HG03196 (cell line): ENCODE measurements around the gene RLN3.
"Not testable (repeated sequence)": the region's sequence is repeated elsewhere in the genome, so short reads cannot be mapped to it uniquely, and the experiment has no call there.

Experiments used
- ATAC-seq: cut with Tn5 transposase; IDR thresholded peaks from one replicate; pipeline ENCODE4 v1.9.1; 2021; ENCODE audit not compliant: unreplicated experiment

RLN3 gene

GRCh38 chr19:14021474-14021873 lies 6.5 kb upstream of the RLN3 start:
- no peak for ATAC-seq

DNA sequence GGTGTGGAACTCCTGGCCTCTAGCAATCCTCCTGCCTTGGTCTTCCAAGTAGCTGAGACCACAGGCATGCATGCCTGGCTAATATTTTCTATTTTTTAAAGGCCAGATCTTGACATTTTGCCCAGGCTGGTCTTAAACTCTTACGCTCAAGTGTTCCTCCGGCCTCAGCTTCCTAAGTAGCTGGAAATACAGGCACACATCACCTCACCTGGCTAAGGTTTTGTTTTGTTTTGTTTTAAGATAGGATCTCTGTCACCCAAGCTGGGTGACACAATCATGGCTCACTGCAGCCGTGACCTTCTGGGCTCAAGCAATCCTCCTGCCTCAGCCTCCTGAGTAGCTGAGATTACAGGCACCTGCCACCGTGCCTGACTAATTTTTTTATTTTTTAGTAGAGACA lies 5.5 kb upstream of the RLN3 start:
- no peak for ATAC-seq

DNA sequence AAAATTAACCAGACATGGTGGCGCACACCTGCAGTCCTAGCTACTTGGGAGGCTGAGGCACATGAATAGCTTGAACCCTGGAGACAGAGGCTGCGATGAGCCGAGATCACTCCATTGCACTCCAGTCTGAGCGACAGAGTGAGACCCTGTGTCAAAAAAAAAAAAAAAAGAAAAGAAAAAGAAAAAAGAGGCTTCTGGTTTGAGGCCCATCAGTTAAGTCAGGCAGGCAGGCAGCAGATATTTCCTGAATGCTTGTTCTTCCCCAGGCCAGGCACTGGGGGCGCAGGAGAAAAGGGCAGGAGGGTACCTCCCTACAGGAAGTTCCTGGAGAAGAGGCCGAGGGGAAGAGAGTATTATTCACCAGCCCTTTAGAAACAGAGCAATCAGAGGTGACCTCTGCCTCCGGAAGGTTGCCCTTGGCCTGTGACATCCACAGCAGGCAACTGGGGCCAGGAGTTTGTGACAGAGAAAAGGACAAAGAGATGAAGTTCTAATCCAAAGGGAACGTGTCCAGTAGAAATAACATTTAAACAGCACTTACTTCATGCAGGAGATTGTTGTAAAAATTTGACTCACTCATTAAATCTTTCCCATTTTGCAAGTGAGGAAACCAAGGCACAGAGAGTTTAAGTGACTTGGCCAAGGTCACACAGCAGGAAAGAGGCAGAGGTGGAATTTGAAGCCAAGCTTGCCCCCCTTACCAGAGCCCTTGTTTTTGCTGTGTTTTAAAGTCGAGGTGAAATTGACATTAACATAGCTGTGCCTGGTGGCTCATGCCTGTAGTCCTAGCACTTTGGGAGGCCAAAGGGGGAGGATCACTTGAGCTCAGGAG lies 4.3 kb upstream of the RLN3 start:
- no peak for ATAC-seq

DNA sequence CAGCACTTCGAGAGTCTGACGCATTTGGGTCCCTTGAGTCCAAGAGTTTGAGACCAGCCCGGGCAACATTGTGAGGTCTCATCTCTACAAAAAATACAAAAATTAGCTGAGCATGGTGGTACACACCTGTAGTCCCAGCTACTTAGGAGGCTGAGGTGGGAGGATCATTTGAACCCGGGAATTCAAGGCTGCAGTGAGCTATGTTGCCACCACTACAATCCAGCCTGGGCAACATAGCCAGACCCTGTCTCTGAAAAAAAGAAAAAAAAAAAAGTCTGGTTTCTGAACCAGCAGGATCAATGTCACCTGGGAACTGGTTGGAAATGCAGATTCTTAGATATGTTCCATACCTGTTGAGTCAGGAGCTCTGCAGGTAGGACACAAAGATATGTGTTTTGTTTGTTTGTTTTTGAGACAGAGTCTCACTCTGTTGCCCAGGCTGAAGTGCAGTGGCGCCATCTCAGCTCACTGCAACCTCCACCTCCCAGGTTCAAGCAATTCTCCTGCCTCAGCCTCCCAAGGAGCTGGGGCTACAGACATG lies 1.2 kb upstream of the RLN3 start:
- not testable (repeated sequence) for ATAC-seq

DNA sequence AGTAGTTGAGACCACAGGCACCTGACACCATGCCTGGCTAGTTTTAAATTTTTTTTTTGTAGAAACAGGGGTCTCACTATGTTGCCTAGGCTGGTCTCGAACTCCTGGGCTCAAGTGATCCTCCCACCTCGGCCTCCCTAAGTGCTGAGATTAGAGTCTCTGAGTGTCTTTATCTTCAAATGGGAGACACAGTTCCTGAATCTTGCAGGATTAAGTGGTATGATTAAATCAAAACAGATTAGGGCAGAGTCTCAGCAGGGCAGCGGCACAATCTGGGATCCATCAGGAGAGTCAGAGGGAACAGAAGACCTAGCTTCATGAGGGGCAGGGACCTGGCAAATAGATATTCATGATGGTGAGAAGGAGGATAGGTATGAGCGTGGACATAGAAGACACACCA lies 953 bp downstream of the RLN3 start:
- ATAC-seq, result no peak

DNA sequence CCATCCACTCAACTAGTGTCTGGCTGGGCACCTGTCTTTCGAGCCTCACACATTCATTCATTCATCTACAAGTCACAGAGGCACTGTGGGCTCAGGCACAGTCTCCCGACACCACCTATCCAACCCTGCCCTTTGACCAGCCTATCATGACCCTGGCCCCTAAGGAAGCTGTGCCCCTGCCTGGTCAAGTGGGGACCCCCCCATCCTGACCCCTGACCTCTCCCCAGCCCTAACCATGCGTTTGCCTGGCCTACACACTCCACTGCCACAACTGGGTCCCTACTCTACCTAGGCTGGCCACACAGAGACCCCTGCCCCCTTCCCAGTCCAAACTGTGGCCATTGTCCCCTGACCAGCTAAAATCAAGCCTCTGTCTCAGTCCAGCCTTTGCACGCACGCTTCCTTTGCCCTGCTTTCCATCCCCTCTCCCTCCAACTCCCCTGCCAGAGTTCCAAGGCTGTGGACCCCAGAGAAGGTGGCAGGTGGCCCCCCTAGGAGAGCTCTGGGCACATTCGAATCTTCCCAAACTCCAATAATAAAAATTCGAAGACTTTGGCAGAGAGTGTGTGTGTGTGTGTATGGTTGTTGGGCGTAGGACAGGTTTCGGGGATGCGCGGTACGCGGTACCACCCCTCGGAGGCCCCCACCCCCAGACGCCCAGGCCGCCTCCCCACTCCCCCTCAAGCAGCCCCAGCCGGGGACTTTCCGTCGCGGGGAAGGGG lies 3.2 kb downstream of the RLN3 start:
- ATAC-seq, result no peak

- peak; percentile 58 for ATAC-seq
Measured at GRCh38 chr19:14031719-14032480, 4.0 kb downstream of the RLN3 start, which contains the start of gene IL27RA. IL27RA (plus strand) TSS chr19:14031762; CDS start chr19:14031873, 111 bp downstream.

DNA sequence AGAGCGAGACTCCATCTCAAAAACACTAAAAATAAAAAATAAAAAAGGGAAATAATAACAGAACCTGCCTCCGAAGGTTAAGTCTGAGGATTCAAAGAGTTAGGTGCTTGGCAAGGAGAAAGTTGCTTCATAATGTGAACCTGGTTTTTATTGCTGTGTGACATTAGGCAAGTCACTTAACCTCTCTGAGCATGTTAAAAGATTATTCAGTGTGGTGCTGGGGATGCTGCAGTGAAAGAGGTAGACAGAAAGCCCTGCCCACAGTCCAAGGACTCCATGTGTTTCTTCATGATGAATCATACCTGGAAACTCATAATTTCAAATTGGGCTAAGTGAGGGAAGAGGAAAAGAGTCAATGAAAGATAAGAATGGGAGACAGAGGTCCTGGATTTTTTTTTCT lies 6.0 kb downstream of the RLN3 start:
- no peak for ATAC-seq

DNA sequence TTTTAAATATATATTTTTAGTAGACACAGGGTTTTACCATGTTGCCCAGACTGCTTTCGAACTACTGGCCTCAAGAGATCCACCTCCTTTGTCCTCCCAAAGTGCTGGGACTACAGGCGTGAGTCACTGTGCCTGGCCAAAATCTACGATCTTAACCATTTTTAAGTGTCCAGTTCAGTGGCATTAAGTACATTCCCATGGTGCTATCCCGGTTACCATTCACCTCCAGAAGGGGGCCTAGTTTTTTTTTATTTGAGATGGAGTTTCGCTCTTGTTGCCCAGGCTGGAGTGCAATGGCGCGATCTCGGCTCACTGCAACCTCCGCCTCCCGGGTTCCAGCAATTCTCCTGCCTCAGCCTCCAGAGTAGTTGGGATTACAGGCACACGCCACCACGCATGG lies 7.2 kb downstream of the RLN3 start:
- ATAC-seq, result not testable (repeated sequence)

DNA sequence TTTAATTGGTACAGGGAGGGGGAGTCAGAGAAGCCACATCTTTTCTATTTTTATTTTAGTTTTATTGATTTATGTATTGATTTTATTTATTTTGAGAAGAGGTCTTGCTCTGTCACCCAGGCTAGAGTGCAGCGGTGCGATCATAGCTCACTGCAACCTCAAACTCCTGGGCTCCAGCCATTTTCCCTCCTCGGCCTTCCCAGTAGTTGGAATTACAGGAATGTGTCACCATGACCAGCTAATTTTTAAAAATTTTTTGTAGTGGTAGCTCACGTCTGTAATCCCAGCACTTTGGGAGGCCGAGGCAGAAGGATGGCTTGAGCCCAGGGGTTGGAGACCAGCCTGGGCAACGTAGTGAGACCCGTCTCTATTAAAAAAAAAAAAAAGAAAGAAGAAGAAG lies 7.8 kb downstream of the RLN3 start:
- ATAC-seq, result no peak

DNA sequence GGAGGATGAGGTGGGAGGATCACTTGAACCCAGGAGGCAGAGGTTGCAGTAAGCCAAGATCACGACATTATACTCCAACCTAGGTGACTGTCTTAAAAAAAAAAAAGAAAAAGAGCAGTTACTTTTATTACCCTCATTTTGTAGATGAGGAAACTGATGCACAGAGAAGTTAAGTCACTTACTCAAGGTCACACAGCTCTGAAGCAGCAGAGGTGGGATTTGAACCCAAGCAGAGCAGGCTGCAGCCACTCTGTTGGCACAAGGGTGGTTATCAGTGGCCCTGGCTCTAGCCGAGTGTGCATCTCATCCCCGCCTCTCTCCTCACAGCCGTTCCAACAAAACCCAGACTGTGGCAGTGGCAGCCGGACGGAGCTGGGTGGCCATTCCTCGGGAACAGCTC lies 11.2 kb downstream of the RLN3 start:
- ATAC-seq, result no peak

DNA sequence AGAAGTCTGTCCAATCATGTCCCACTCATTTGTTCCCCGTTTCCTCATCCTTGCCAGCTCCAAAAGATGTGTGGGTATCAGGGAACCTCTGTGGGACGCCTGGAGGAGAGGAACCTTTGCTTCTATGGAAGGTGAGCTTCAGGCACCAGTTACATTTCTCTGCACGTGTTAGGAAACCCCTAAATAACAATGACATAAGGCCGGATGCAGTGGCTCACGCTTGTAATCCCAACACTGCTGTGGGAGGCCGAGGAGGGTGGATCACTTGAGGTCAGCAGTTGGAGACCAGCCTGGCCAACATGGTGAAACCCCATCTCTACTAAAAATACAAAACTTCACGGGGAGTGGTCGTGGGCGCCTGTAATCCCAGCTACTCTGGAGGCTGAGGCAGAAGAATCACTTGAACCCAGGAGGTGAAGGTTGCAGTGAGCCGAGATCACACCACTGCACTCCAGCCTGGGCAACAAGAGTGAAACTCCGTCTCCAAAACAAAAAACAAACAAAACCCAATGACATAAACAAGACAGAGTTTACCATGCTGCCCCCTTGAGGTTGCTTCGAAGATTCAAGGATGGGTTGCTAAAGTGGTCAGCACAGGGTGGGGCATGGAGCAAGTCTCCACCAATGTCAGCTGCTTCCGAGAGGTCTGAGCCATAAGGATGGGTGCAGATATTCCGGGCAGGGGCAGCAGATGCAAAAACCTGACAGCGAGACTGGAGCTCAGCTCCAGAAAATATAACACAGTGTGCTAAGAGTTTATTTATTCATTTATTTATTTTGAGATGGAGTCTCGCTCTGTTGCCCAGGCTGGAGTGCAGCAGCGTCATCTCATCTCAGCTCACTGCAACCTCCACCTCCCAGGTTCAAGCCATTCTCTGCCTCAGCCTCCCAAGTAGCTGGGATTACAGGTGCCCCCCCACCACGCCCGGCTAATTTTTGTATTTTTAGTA lies 15.0 kb downstream of the RLN3 start:
- ATAC-seq, result not testable (repeated sequence)

GRCh38 chr19:14047866-14048265 lies 19.9 kb downstream of the RLN3 start:
- ATAC-seq, result not testable (repeated sequence)

- no peak for ATAC-seq
Measured at GRCh38 chr19:14048443-14049153, 20.6 kb downstream of the RLN3 start.

DNA sequence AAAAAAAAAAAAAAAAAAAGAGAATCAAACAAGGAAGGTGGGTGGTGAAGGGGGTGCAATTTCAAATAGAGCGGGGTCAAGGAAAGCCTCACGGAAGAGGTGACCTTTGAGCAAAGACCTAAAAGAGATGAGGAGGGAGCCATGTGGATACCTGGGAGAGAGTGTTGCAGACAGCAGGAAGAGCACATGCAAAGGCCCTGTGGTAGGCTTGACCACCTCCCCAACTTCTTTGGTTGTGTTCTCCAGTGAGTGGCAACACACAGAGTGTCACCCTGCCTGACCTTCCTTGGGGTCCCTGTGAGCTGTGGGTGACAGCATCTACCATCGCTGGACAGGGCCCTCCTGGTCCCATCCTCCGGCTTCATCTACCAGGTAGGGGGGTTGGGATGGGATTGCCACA lies 22.6 kb downstream of the RLN3 start:
- no peak for ATAC-seq

- ATAC-seq, result not testable (repeated sequence)
Measured at GRCh38 chr19:14050961-14051360, 23.0 kb downstream of the RLN3 start.

DNA sequence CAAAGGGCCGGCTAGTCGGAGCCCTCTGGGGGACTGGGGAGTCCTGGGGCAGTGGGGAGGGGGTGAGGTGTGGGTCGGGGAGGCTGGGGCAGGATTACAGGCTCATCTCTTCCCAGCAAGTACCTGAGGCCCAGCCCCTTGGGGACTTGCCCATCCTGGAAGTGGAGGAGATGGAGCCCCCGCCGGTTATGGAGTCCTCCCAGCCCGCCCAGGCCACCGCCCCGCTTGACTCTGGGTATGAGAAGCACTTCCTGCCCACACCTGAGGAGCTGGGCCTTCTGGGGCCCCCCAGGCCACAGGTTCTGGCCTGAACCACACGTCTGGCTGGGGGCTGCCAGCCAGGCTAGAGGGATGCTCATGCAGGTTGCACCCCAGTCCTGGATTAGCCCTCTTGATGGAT lies 24.0 kb downstream of the RLN3 start:
- ATAC-seq, result no peak

DNA sequence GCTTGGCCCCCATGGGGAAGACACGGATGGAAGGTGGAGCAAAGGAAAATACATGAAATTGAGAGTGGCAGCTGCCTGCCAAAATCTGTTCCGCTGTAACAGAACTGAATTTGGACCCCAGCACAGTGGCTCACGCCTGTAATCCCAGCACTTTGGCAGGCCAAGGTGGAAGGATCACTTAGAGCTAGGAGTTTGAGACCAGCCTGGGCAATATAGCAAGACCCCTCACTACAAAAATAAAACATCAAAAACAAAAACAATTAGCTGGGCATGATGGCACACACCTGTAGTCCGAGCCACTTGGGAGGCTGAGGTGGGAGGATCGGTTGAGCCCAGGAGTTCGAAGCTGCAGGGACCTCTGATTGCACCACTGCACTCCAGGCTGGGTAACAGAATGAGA lies 24.5 kb downstream of the RLN3 start:
- ATAC-seq, result no peak

- no peak for ATAC-seq
Measured at GRCh38 chr19:14053032-14053431, 25.1 kb downstream of the RLN3 start.

DNA sequence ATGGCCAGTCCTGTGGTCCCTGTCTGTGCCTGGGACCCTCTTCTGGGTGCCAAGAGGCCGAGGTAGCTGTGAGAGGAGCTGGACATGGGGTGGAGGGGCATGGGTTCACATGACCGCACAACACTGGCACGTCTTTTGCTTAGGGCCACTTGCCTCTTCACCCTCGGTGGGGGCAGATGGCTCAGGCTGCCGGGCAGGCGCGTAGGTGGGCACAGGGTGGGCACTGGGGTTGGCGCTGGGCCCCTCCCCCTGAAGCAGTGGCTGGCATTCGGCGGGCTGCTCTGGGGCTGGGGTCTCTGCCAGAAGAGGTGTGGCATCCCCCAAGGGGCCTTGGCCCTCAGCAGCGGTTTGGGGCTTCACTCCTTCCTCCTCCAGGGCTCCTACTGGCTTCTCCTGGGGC lies 25.6 kb downstream of the RLN3 start:
- no peak for ATAC-seq
